CD4-positive, alpha-beta T cell treated with Interleukin-2 at 100 ng/mL for 4 hours (primary cell): ENCODE measurements around the gene GOPC.
"Not testable (repeated sequence)": the region's sequence is repeated elsewhere in the genome, so short reads cannot be mapped to it uniquely, and the experiment has no call there.

Experiments
- DNase-seq: peaks from one replicate; pipeline ENCODE4 v3.0.0-alpha.2; 2020; ENCODE audit warnings: low spot score

The GOPC gene

GRCh38 chr6:117602151-117602898, at the start of gene GOPC:
Gene GOPC, minus strand, starts transcription at chr6:117602511. Its CDS starts 223 bp downstream, at chr6:117602288.
- DNase-seq: peak; percentile 97

- DNase-seq: not testable (repeated sequence)
Observed at GRCh38 chr6:117651984-117652383, 49.7 kb upstream of the GOPC start.

- no peak for DNase-seq
Observed at GRCh38 chr6:117642976-117643375, 40.7 kb upstream of the GOPC start.

- DNase-seq: no peak
Observed at GRCh38 chr6:117637770-117638169, 35.5 kb upstream of the GOPC start.

- no peak for DNase-seq
Observed at GRCh38 chr6:117629119-117629660, 26.9 kb upstream of the GOPC start.

GRCh38 chr6:117627533-117627932, 25.2 kb upstream of the GOPC start:
- no peak for DNase-seq

- DNase-seq: no peak
Observed at GRCh38 chr6:117624869-117625481, 22.7 kb upstream of the GOPC start.

- no peak for DNase-seq
Observed at GRCh38 chr6:117619178-117619577, 16.9 kb upstream of the GOPC start.

- DNase-seq: no peak
Observed at GRCh38 chr6:117617210-117618035, 15.1 kb upstream of the GOPC start.

- DNase-seq: peak; percentile 56
Observed at GRCh38 chr6:117616391-117617209, 14.3 kb upstream of the GOPC start.

- no peak for DNase-seq
Observed at GRCh38 chr6:117615750-117616390, 13.6 kb upstream of the GOPC start.

GRCh38 chr6:117613920-117614560, 11.7 kb upstream of the GOPC start:
- DNase-seq: no peak

- DNase-seq: no peak
Observed at GRCh38 chr6:117607511-117607910, 5.2 kb upstream of the GOPC start.

- peak; percentile 69 for DNase-seq
Observed at GRCh38 chr6:117605169-117605826, 3.0 kb upstream of the GOPC start.

- DNase-seq: no peak
Observed at GRCh38 chr6:117603821-117604220, 1.5 kb upstream of the GOPC start.

GRCh38 chr6:117602899-117603588, 733 bp upstream of the GOPC start:
- no peak for DNase-seq

GRCh38 chr6:117601811-117602150, 530 bp downstream of the GOPC start:
- DNase-seq: no peak

GRCh38 chr6:117600008-117600743, 2.1 kb downstream of the GOPC start:
- no peak for DNase-seq

GRCh38 chr6:117597755-117598154, 4.6 kb downstream of the GOPC start:
- DNase-seq: no peak
